Measurements from ENCODE around the gene NAV1.

GRCh38 chr1:201561601-201562000 is 22.7 kb downstream of the NAV1 start:
- TF ChIP-seq ZNF449 (CRISPR knock-in tag; IDR thresholded peaks at IDR 0.05), result no peak
- TF ChIP-seq IRF2 (CRISPR knock-in tag; IDR thresholded peaks at IDR 0.05), result no peak

Data from K562 (cell line).